ENCODE data around the gene FRA10AC1.
"Not testable (repeated sequence)": the region's sequence is repeated elsewhere in the genome, so short reads cannot be mapped to it uniquely, and the experiment has no call there.

Gene FRA10AC1

DNA sequence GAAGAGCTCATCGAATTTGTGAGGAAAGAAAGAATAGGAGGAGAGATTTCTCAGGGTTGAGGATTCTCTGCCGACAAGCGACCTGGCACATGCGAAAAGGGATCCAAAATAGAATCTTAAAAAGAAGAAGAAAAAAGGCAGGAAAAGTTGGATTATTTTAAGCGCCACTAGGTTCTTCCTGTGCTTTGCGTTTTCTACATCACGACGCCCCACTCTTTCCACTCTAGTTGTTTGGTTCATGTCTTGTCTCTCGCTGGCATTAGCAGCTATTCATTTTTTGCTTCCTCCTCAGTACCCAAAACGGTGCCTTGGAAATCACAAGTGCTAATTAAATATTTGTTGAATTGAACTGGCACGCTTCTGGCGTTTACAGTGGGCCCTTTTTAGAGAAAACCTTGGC lies 674 bp upstream of the FRA10AC1 start:
- DNase-seq (ENCODE audit: low spot score) = no peak

DNA sequence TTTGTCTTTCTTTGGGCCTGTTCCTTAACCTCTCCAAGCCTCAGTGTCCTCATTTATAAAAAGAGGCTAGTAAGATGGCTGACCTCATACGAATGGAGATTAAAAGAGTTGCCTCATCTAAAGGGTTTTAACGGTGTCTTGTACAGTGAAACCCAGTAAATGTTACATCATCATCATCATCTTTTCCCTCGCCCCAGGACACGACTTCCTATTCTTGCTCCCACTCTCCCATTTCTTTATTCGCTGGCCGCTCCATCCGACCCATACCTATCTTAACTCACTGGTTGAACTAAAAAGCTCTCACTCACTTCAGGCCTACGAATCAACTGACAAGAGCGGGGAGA lies 554 bp downstream of the FRA10AC1 start:
- no peak for DNase-seq (ENCODE audit: low spot score)

DNA sequence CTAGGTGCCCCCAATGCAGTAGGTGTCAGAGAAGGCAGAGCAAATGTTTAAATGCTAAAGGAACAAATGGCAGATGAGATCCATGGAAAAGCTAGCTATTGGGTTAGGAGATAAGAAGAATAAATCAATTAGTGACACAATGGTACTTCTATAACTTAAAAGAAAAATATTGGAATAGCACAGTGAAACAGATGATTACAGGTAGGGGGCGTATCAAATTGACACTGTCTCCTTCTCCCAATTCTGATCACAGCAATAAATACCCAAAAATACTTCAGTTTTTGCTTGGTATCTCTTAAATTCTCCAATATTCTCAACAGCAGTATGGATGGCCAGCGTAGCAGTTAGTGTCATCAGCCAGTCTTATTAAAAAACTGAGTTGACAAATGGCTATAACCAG lies 5.2 kb downstream of the FRA10AC1 start:
- no peak for DNase-seq (ENCODE audit: low spot score)

DNA sequence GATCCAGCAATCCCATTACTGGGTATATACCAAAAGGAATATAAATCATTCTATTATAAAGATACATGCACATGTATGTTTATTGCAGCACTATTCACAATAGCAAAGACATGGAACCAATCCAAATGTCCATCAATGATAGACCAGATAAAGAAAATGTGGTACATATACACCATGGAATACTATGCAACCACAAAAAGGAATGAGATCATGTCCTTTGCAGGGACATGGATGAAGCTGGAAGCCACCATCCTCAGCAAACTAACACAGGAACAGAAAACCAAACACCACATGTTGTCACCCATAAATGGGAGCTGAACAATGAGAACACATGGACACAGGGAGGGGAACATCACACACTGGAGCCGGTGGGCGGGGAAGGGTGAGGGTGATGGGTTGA lies 5.8 kb downstream of the FRA10AC1 start:
- DNase-seq (ENCODE audit: low spot score) = not testable (repeated sequence)

DNA sequence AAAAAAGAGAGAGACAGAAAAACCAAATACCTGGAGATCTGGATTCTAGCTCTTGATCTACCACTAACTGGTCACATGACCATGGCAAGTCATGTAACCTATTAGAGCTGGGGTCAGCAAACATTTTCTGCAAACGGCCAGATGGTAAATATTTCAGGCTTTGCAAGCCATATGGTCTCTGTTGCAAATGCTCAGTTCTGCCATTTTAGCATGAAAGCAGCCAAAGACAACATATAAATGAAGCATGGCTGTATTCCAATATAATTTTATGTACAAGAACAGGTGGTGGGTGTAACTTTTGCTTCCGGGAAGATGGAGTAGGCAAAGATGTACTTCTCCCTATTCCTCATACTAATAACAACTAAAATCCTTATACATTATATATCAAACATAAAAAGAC lies 6.7 kb downstream of the FRA10AC1 start:
- DNase-seq (ENCODE audit: low spot score) = no peak

DNA sequence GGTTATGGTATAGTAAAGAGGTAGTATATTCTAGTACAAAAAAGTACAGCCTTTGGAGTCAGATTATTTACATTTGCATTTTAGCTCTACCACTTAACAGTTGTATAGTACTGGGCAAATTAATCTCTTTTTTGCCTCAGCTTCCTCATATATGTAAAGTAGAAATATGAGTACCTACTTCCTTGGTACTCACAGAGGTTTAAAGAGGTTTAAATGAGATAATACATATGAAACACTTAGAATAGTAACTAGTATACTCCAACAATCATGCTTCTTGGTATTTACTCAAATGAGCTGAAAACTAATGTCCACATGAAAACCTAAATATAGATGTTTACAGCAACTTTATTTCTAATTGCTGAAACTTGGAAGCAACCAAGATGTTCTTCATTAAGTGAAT lies 14.7 kb downstream of the FRA10AC1 start:
- no peak for DNase-seq (ENCODE audit: low spot score)

DNA sequence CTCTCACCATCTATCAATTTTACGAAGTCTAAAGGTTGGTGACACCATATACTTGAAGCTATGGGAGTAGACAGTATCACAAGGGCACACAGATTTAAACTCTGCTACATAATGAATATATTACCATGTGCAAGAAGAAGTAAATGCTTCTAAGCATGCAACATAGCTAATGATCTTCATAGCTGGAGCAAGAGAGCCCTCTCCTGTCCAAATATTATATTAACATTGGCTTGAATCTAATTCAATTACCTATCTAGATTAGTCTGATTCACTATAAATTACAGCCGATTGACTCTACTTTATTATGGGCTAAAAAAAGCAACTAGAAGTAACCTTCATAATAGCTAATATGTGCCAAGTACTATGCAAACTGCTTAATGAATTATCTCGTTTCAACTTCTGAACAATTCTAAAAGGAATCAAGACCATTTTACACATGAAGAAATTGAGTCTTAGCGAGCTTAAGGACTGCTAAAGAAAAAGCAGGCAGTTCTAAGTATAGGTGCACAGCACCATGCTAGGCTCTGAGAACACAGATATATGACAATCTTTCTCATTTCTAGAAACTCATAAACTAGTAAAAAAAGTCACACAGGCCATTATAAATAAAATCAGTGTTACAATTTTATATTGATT lies 21.9 kb downstream of the FRA10AC1 start:
- DNase-seq (ENCODE audit: low spot score) = peak; percentile 14

DNA sequence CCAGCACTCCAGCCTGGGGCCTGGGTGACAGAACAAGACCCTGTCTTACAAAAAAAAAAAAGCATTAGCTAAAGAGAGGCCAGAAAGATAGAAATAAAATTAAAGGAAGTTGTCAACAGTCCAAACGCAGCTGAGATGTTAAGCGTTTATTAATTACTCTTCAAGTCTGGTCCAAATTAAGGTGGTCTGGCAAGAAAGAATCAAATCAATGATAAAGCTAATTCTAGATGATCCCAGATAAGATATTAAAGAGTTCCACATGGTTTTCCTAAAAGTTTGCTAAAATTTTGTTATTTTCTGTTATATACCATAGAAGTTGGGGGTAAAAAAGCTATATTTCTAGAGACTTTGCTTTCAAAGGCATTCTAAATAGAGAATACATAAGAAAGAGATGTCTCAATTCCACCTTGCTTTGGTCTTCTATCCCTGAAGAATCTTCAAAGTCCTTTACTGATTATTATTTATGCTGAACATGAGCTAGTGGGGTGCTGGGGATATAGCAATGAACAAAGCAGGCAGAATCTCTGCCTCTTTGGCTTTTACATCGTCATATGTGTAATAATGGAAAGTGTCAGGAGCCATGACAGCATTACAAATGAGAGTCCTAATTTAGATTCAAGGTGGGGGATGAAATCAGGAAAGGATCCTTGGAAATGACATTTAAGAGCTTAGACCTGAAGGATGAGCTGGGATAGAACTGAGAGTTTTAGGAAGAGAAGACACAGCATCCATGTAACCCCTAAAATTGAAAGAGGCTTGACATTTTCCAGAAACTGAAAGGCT lies 23.4 kb downstream of the FRA10AC1 start:
- DNase-seq (ENCODE audit: low spot score) = no peak

DNA sequence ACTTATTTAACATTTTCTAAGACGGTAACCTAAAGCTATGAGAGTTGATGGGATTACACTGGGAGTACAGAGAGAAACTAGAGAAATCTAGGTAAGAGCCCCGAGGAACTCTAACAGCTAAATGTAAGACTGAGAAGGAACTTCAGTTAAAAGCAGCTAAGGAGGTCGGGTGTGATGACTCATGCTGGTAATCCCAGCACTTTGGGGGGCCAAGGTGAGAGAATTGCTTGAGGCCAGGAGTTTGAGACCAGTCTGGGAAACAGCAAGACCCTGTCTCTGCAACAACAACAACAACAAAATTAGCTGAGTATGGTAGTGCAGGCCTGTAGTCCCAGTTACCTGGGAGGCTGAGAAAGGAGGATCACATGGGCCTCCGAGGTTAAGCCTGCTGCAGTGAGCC lies 24.0 kb downstream of the FRA10AC1 start:
- no peak for DNase-seq (ENCODE audit: low spot score)

DNA sequence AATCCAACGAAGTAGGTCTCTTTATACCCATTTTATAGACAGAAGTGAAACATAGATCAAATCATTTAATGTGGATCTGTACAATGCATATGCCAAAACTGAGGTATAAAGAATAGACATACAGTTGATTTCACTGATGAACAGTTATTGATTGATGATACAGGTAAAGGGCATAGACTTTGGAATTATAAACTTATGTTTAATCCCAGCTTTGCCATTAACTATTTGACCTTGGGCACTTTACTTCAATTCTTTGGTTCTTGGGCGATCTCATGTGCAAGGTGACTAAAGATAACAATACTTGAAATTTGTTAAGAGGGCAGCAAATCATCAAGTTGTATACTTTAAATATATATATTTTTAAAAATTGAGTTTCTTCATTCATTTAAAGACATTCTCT lies 28.6 kb downstream of the FRA10AC1 start:
- DNase-seq (ENCODE audit: low spot score) = no peak

DNA sequence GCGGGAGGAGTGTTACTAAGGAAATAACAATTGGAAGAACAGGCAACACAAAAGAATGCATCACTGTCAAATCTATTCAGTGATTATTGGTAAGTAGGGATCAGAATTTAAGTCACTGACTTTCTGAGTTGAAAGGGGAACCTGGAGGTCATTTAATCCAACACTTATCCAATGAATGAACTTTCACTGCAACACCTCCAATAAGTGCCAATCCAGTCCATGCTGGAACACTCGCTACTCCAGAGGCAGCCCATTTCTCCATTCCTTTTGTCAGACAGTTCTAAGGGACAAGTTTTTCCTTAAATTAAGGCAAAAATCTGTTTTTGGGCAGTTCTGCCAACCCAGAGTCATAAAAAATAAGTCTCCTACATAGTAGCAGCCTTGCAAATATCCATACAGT lies 29.5 kb downstream of the FRA10AC1 start:
- DNase-seq (ENCODE audit: low spot score) = no peak

DNA sequence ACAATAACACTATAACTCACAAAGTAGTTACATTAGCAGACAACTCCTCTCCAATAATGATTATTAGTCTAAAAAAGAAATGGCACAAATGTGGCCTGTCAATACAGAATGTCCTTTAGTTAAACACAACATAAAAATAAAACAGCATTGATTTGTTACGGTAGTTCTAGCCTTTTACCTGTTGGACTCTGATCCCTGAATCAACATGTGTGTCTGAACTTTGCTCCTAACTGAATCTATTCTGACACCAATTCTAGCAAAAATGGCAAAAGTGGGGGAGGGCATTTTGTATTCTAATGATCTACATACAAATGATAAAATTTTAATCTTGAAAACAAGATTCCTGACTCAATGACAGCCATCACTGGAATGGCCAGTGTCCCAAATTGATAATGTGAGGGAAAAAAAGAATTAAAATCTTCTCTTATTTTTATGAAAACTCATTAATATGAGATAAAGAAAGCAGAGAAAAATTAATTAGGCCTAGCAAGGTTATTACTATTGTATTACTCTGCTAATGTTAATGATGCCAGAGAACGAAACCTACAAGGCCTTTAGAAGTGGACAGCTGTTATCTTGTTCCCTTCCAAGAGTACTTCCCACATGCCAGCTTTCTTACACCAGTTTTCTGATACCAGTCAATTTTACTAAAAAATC lies 30.2 kb downstream of the FRA10AC1 start:
- no peak for DNase-seq (ENCODE audit: low spot score)

DNA sequence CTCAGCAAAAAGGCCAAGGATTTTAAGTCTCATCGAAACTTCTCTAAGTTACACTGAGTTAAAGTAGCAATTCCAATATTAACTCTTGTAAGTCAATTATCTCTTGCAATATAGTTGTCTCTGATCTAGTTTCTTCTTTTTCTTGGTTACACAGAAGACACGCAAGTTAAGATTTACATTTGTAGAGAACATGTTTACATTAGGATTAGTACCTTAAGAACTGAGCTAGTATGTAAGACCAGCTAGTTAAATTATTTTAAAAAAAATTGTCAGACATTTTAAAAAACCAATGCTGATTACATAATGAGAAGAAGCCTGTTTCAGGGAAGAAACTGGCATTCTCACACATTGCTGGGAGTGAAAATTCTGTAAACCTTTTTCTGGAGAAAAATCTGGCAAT lies 31.4 kb downstream of the FRA10AC1 start:
- no peak for DNase-seq (ENCODE audit: low spot score)

DNA sequence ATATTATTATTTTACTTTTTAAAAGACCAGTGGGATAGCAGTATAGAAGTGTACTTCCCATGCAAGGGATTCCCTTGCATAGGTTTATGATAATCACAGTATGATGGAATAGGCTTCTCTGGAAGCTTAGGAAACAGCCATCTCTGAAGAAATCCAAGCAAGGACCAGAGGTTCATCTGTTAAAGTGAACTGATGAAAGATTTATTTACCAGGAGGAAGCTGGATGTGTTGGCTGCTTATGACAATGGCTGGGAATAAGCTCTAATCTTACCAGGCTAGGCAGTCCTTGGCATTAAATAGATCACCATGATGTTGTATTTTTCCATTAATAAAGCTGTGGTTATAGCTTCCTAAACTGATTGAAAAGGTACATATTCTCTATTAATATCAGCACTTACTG lies 32.0 kb downstream of the FRA10AC1 start:
- no peak for DNase-seq (ENCODE audit: low spot score)

DNA sequence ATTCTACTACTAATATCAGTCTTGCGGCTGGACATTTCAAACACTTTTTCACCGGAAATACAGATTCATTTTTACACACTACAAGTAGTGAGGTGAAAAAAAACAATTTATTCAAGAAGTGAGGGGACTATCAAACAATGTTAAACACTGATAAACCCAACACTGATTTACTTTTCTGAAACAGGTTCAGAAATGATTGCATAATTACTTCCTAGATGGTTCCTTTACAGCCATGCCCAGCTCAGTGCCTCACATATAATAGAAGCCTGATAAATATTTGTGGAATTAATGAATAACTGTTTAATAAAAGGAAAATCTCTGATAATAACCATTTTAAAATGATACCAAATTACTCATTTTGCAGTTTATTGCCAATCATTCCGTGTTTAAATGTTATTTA lies 34.6 kb downstream of the FRA10AC1 start:
- no peak for DNase-seq (ENCODE audit: low spot score)

DNA sequence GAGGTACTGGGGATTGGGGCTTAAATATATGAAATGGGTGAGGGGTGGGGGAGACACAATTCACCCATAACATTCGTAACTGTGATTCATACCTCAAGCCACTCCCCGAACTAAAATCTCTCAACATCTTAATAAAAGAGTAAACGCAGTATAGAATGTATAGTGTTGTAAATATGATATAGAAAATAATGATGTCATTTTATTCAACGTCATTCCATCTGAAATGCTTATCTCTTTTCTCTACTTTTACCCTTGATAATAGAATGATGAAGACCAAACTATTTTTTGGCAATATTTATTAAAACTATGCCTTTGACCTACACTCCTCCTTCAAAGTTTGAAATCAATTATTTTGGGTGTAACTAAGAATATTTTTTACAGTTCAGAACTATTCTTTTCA lies 36.4 kb downstream of the FRA10AC1 start:
- no peak for DNase-seq (ENCODE audit: low spot score)

DNA sequence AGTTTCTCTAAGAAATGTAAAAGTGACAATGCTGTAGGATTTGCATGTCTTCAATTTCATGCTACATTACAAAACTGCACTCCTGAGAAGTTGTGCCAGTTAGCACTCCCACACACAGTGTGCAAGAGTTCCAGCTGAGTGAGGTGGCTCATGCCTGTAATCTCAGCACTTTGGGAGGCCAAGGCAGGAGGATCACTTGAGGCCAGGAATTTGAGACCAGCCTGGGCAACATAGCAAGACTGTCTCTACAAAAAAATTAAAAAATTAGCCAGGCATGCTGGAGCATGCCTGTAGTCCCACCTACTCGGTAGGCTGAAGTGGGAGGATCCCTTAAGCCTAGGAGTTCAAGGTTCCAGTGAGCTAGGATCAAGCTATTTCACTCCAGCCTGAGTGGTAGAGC lies 44.6 kb downstream of the FRA10AC1 start:
- DNase-seq (ENCODE audit: low spot score) = no peak

DNA sequence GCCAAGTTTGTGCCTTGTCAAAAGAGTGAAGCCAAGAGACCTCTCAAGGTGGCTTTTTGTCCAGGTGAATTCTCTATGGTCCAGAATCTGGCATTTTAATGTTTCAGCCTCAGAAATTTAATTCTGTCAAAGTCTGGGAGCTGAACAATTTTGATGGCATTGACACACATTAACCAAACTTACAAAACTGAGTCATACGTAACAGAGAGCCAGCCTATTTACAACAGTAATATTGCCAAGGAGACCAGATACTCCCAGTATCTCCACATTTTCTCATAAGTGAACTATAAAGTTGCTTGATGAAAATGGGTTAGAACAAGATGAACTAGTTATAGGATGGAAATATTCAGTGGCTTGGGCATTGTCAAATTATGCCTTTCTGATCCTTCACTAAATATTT lies 46.2 kb downstream of the FRA10AC1 start:
- no peak for DNase-seq (ENCODE audit: low spot score)

DNA sequence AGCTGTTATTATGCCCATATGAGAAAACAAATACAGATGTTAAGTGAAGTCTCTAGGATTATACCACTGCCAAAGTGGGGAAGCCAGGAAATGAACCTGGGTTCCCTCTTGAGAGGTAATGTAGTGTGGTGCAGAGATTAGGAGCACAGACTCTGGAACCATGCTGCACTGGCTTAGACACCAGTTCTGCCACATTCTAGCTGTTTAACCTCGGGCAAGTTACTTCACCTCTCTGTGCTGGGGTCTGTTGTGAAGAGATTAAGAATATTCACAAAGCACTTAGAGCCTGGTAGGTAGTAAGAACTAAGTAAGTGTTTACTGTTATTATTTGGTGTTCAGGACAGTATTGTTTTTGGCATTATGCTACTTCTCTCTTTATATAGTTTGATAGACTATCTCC lies 48.2 kb downstream of the FRA10AC1 start:
- DNase-seq (ENCODE audit: low spot score) = no peak

DNA sequence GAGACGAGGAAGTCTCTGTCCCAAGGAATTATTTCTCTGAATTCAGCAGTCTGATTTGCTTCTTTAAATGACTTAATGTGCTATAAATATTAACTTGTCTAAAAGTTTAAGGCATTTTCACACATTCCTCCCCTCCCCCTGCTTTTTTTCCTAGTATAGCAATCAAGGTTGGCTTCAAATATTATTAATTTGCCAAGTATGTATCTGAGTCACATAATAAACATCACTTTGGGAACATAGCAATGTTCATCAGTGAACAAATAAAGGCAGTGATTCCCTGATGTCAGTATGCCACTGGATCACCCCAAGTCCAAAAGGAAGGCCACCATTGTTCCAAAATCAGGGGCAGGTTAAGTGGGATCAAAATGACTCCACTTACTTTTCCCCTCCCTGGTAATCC lies 49.5 kb downstream of the FRA10AC1 start:
- no peak for DNase-seq (ENCODE audit: low spot score)

DNA sequence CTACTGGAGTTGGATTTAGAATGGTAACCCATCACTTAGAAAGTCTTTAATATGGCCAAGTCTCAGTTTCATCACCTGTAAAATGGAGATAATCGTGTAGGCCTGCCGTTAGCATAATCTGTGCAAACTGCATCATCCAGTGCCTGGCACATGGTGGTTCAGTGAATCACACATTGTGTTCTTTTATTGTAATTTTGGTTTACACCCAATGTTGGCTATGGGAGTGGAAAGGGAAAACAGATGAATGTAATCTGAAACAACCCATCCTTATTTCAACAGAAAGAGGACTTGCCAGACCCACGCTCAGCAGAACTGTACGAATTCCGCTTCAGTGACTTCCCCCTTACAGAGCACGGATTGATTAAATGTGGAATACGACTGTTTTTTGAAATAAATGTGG lies 62.6 kb downstream of the FRA10AC1 start:
- no peak for DNase-seq (ENCODE audit: low spot score)

DNA sequence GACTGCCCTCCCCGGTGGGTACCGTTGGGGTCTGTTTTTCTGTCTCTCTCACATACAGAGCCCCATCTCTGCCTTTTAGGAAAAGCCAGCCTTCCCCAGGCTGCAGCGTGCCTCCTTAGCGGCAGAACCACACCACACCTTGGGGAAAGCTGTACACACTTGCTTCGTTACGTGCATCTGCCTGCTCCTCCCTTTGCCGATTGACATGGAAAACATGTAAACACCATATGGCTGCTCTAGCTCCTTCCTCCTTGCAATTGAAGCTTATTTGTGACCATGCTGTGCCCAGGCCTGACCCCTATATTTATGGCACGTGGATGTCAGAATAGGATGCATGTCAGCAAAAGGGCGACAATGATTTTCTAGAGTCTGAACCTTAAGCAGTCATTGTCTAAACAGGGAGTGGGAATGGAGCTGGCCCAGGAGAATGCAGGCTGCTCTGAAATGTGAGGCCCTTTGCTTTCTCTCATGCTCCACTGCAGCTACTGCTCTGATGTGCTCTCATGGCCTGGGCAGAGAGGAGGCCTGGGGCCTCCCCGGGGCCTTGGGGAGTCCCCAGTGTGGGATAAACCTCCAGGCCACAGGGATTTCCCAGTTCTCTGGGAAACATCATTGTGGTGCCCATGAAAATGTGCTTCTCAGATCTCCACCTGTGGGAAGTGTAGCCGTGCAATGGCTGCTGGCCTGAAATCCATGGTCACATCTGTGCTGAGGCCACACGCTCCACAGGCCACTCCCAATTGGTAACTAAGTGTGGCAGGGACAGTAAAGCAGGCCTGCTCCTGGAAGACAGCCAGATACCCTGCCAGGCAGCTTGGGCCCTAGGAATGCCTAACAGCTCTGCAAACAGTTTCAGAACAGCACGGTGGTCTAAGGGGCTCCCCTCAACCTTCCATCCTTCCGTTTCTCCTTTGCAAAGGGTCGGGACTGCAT lies 71.5 kb downstream of the FRA10AC1 start:
- no peak for DNase-seq (ENCODE audit: low spot score)

All from hematopoietic multipotent progenitor cell treated with erythropoietin and hydrocortisone succinate and interleukin-3 and kit ligand, for 15 days (in vitro differentiated cells).